GM23248 (cell line): ENCODE data around the gene TTLL1.

ENCODE experiments used
- EZH2 ChIP-seq: fragments of 200-600 bp; sonication (generic); IDR thresholded peaks from 2 replicates; pipeline ENCODE4 v1.6.1; 2018; ENCODE audit warnings: antibody characterized with exemption, mild to moderate bottlenecking; ENCODE audit not compliant: insufficient read depth, poor library complexity, severe bottlenecking
- EZH2phosphoT487 ChIP-seq: fragments of 200-600 bp; sonication (generic); IDR thresholded peaks from 2 replicates; pipeline ENCODE4 v1.6.1; 2018; ENCODE audit warnings: antibody characterized with exemption, moderate library complexity, mild to moderate bottlenecking, low read depth; ENCODE audit not compliant: insufficient read depth

DNA sequence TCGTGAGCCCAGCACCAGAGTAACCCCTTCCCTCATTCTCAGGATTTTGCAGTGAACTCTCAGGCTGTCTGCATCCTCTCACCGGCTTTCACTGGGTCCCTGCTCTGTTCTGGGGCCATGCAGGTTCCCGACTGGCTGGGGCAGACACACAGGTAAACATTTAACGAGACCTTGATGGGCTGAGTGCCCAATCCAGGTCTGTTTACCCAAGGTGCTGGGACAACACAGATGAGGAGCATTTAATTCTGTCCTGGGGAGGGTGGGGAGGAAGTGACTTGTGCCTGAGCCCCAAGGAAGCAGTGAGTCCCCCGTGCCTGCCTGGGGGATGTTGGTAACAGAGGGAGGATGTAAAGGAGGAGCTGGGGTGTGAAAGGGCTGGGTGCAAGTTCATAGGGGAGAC is 25.8 kb upstream of the TTLL1 start:
- TF ChIP-seq EZH2 (no peak), EZH2phosphoT487 (no peak)
